Measurements from ENCODE around the gene BCAS3.
"Not testable (repeated sequence)": the region's sequence is repeated elsewhere in the genome, so short reads cannot be mapped to it uniquely, and the experiment has no call there.

The BCAS3 gene

DNA sequence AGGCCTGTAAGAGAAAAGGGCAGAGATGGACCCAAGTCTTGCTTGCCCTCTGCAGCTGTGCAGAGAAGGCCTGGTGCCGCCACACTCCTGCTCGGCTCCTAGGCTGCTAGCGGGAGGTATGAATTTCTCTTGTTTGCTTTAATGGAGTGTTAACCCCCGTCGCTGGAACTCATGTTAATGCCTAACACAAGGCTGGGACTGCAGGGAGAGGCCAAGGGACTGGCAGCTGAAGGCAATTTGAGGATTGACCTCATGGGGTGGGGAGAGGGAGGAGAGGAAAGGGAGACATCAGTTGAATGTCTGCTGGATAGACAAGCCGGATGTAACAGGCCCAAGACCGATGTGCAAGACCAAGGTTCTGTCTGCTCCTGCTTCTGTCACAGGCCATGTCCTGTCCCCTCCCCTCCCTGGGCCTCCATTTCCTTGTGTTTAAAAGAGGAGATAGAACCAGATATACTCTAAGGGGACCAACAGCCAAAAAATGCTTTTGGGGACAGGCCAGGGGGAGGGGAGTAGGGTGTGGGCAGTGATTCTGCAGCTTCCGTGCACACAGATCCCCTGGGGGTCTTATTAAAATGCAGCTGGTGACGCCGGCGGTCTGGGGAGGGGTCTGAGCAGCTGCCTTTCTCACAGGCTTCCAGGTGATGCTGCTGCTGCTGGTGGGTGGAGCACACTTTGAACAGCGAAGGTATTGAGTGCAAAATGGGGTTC lies 675.3 kb downstream of the BCAS3 start:
- Histone ChIP-seq H3K36me3 (no peaks in the 10 kb centered on the region), H3K27me3 (no peaks in the 10 kb centered on the region), H3K27ac (no peak overlapping the region), H3K4me1 (peaks cover 0 to 8% (median 1%) of the 10 kb centered on the region in 4 donors), H3K9me3 (no peaks in the 10 kb centered on the region), H3K4me3 (no peak overlapping the region)
- TF ChIP-seq, protein P1, sequence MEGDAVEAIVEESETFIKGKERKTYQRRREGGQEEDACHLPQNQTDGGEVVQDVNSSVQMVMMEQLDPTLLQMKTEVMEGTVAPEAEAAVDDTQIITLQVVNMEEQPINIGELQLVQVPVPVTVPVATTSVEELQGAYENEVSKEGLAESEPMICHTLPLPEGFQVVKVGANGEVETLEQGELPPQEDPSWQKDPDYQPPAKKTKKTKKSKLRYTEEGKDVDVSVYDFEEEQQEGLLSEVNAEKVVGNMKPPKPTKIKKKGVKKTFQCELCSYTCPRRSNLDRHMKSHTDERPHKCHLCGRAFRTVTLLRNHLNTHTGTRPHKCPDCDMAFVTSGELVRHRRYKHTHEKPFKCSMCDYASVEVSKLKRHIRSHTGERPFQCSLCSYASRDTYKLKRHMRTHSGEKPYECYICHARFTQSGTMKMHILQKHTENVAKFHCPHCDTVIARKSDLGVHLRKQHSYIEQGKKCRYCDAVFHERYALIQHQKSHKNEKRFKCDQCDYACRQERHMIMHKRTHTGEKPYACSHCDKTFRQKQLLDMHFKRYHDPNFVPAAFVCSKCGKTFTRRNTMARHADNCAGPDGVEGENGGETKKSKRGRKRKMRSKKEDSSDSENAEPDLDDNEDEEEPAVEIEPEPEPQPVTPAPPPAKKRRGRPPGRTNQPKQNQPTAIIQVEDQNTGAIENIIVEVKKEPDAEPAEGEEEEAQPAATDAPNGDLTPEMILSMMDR (IDR thresholded peaks at IDR 0.05) = no peak
- DNase-seq = no peak
- intact Hi-C loops (cut with DNase I; ENCODE audit: low total_unique reads) = no loop called here

DNA sequence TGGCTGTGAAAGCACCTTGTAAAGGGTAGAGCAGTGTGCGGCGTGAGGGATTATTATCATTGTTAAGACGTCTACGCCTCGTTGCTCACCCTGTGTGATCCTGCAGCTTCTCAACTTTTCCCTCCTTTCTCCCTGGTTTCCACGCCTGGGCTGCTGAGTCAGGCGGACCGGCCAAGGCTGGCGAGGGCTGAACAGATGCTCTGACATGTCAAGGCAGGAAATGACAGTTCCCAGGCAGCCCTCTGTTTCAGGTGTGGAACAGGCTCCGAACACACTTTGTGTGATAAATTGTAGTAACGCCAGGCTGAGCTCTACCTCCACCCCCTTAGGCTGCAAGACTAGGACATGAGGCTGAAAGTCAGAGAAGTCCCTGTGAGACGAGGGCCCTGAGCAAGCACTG lies 676.0 kb downstream of the BCAS3 start:
- DNase-seq = no peak
- intact Hi-C loops (cut with DNase I; ENCODE audit: low total_unique reads) = no loop called here
- Histone ChIP-seq H3K27ac (no peak overlapping the region), H3K4me1 (peaks cover 0 to 8% (median 1%) of the 10 kb centered on the region in 4 donors), H3K9me3 (no peaks in the 10 kb centered on the region), H3K27me3 (no peaks in the 10 kb centered on the region), H3K4me3 (no peak overlapping the region), H3K36me3 (no peaks in the 10 kb centered on the region)
- TF ChIP-seq, protein P1 (IDR thresholded peaks at IDR 0.05) = no peak

DNA sequence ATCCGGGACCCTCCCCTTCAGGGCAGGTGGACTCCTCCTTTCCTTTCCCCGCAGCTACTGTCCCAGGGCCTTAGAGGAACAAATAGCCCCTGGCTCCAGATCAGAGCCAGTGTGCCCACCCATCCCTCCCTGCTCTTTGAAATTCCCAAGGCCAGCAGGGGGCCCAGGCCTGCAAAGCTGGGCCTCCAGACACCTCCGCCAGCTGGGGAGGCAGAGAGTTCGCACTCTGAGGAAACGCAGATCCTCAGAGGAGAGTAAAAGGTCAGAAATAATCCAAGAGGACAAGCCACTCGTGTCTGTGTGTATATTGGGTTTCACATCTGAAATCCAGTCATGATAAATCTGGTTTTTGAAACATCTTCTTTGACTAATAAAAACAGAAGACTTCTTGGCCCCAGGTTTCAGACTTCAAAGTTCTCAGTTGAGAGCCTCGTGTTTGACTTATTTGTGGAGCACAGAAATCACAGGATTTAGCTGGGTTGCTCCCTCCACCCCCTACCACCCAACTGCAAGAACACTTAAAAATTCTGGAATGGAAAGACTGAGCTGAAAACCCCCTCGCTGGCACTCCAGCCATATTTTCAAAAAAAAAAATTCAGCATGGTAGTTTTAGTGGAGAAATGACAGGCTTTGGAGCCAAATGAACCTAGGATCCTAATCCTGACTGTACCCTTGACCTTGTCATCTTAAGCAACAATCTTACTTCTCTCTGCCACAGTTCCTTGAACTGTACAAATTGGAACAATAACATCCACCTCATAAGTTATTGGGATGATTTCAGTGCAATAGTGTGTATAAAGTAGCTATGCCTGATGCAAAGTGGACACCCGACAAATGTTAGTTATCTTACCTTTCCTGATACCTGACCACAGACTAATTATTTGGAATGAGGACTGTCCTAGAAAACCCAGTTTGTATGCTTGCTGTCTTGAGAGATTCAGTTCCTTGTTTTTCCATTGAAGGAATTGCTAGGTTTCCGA lies 677.5 kb downstream of the BCAS3 start:
- Histone ChIP-seq H3K4me1 (peaks cover 0 to 9% (median 1%) of the 10 kb centered on the region in 4 donors), H3K27me3 (no peaks in the 10 kb centered on the region), H3K4me3 (no peak overlapping the region), H3K9me3 (no peaks in the 10 kb centered on the region), H3K36me3 (no peaks in the 10 kb centered on the region), H3K27ac (no peak overlapping the region)
- TF ChIP-seq, protein P1 (IDR thresholded peaks at IDR 0.05) = no peak
- intact Hi-C loops (cut with DNase I; ENCODE audit: low total_unique reads) = no loop called here
- DNase-seq = no peak

DNA sequence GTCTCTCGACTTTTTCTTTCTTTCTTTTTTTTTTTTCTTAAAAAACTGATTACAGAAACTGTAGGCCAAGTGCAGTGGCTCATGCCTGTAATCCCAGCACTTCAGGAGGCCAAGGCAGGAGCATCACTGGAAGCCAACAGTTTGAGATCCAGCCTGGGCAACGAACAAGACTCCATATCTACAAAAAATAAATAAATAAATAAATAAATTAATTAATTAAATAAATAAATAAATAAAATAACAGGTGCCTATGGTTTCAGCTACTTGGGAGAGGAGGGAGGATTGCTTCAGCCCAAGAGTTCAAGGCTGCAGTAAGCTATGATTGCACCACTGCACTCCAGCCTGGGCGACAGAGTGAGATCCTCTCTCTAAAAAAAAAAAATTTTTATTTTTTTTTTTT lies 679.4 kb downstream of the BCAS3 start:
- peaks cover 0 to 26% (median 6%) of the 10 kb centered on the region in 4 donors for H3K4me1 ChIP-seq
- DNase-seq; intact Hi-C loops (cut with DNase I; ENCODE audit: low total_unique reads); H3K9me3 ChIP-seq; H3K4me3 ChIP-seq; H3K36me3 ChIP-seq; H3K27me3 ChIP-seq; H3K27ac ChIP-seq: not testable (repeated sequence)

DNA sequence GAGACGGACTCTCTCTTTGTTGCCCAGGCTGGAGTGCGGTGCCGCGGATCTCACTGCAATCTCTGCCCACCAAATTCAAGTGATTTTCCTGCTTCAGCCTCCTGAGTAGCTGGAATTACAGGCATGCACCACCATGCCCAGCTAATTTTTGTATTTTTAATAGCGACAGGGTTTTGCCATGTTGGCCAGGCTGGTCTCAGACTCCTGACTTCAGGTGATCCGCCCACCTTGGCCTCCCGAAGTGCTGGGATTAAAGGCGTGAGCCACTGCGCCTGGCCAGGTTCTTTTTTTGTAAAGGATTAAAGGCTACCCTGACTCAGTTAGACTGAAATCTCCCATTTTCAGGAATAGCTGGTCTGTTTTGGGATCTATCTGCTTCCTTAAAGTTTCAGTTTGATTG lies 681.9 kb downstream of the BCAS3 start:
- H3K27me3 ChIP-seq; H3K4me3 ChIP-seq; H3K9me3 ChIP-seq; H3K27ac ChIP-seq; DNase-seq; H3K36me3 ChIP-seq; intact Hi-C loops (cut with DNase I; ENCODE audit: low total_unique reads): not testable (repeated sequence)
- H3K4me1 ChIP-seq = peaks cover 0 to 26% (median 6%) of the 10 kb centered on the region in 4 donors

DNA sequence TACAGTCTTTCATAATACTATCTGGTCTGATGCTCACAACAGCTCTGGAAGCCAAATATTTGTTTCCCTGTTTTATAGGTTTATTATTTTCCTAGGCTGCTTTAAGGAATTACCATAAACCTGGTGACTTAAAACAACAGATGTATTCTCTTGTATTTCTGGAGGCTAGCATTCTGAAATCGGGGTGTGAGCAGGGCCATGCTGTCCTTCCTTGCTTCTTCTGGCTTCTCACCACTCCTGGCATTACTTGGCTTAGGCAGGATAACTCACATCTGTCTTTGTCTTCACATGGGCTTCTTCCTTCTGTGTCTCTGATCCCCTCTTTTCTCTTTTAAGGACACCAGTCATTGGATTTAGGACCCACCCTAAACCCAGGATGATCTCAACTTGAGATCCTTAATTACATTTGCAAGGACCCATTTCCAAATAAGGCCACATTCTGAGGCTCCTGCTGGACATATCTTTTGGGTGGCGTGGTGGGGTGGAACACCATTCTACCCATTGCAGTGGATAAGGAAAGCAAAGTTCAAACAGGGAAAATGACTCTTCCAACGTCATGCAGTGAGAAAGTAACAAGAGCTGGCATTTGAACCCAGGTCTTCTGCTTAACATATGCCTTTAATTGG lies 682.8 kb downstream of the BCAS3 start:
- Histone ChIP-seq H3K36me3 (no peaks in the 10 kb centered on the region), H3K9me3 (no peaks in the 10 kb centered on the region), H3K4me3 (no peak overlapping the region), H3K27ac (peak overlapping the region in 1 of 2 donors; percentile 6), H3K27me3 (no peaks in the 10 kb centered on the region), H3K4me1 (peaks cover 0 to 26% (median 6%) of the 10 kb centered on the region in 4 donors)
- intact Hi-C loops (cut with DNase I; ENCODE audit: low total_unique reads) = no loop called here
- TF ChIP-seq, protein P1 (IDR thresholded peaks at IDR 0.05) = no peak
- no peak for DNase-seq

Data from tibial artery (tissue), 4 donors.